VCaP (cell line): ENCODE results near the gene CRYGD.
"Not testable (repeated sequence)": the region's sequence is repeated elsewhere in the genome, so short reads cannot be mapped to it uniquely, and the experiment has no call there.

Experiments
- H3K27ac ChIP-seq: fragments of 450-650 bp; 2 replicates; pipeline ENCODE4 v1.5.1; 2017
- TF ChIP-seq, protein P1 (sequence below): fragments of 450-650 bp; conservative IDR thresholded peaks from 2 replicates; pipeline ENCODE4 v1.5.1; 2017; ENCODE audit warnings: mild to moderate bottlenecking, moderate library complexity

Gene CRYGD

DNA sequence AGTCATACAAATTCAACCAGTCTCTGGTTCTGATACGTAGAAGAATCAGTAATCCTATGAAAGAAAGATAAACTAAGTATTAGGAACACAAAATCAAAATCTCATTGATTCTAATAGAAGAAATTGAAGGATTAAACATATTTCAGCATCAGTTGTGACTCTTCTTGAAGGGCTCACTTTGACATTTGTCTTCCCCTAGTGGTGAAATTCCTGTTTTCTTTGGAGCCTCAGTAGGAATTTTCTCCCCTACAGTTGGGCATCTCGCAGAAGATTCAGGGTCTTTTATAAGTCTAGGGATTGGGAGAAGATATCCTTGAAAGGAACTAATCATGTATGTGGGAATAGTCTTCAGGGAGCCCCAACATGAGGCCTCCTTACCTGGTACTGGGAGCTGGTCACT is 24.5 kb upstream of the CRYGD start:
- TF ChIP-seq, protein P1, sequence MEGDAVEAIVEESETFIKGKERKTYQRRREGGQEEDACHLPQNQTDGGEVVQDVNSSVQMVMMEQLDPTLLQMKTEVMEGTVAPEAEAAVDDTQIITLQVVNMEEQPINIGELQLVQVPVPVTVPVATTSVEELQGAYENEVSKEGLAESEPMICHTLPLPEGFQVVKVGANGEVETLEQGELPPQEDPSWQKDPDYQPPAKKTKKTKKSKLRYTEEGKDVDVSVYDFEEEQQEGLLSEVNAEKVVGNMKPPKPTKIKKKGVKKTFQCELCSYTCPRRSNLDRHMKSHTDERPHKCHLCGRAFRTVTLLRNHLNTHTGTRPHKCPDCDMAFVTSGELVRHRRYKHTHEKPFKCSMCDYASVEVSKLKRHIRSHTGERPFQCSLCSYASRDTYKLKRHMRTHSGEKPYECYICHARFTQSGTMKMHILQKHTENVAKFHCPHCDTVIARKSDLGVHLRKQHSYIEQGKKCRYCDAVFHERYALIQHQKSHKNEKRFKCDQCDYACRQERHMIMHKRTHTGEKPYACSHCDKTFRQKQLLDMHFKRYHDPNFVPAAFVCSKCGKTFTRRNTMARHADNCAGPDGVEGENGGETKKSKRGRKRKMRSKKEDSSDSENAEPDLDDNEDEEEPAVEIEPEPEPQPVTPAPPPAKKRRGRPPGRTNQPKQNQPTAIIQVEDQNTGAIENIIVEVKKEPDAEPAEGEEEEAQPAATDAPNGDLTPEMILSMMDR: peak; percentile 38
- no peak overlapping the region for H3K27ac ChIP-seq

DNA sequence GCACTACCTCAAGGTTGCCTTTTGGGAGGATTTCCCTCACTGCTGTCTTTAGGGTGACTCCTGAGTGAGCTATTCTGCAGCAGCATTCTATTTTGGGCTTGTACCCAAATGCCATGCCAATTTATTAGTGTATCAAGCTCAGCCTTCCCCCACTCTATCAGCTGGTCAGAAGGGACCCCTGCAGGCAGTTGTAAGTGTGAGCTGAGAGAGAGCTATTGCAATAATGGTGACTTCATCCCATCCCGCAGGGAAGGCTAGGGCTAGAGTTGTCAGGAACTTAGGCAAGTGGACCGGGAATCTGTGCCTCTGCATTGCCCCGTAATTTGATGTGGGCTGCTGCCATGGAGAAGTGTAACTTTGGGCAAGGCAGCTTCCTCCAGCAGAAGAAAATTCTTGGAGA is 23.4 kb upstream of the CRYGD start:
- no peak overlapping the region for H3K27ac ChIP-seq
- TF ChIP-seq, protein P1: no peak

DNA sequence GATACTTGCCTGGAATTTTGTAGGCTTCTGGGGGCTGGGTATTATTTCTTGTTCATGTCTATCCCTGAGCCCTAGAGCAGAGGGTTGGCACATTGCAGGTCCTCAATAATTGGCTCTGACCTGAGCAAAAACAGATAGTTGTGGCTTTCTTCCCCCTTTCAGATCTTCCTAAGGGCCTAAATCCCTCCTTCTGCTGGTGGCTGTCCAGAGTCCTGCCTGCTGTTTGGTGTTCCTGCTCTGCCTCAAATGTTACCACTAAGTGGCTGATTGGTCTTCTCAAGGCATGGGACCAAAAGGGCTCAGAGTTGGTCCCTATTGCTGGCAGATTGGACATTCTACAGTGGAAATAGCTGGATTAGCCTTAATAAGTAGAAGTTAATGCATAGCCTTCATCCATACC is 22.7 kb upstream of the CRYGD start:
- TF ChIP-seq, protein P1: no peak

DNA sequence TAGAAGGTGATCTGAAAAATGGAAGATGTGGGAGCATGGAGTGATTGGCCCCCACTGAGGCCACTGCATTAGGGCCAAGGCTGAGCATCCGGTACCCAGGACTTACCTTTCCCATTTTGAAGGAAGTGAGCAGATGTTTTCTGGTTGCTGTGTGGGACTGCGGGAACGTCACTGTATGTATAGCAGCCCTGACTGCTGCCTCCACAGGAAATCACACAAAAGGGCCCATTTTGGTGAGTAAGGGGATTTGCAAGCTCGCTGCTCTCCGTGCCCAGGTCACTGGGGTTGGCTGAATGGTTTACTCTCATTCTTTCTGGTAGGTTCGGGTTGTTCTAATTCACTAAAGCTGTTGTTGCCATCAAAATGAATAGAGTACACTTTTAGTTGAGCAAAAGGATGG is 21.7 kb upstream of the CRYGD start, which contains the start of gene CRYGB:
TSS of gene CRYGB (minus strand) at position 153 of the 400 bp plus-strand sequence. CDS start at position 115, 38 bp downstream.
- TF ChIP-seq, protein P1: no peak
- H3K27ac ChIP-seq: no peak within 1 kb of the TSS

More for the DNA sequence above, 22.7 kb upstream of the CRYGD start:
- no peak overlapping the region for H3K27ac ChIP-seq

DNA sequence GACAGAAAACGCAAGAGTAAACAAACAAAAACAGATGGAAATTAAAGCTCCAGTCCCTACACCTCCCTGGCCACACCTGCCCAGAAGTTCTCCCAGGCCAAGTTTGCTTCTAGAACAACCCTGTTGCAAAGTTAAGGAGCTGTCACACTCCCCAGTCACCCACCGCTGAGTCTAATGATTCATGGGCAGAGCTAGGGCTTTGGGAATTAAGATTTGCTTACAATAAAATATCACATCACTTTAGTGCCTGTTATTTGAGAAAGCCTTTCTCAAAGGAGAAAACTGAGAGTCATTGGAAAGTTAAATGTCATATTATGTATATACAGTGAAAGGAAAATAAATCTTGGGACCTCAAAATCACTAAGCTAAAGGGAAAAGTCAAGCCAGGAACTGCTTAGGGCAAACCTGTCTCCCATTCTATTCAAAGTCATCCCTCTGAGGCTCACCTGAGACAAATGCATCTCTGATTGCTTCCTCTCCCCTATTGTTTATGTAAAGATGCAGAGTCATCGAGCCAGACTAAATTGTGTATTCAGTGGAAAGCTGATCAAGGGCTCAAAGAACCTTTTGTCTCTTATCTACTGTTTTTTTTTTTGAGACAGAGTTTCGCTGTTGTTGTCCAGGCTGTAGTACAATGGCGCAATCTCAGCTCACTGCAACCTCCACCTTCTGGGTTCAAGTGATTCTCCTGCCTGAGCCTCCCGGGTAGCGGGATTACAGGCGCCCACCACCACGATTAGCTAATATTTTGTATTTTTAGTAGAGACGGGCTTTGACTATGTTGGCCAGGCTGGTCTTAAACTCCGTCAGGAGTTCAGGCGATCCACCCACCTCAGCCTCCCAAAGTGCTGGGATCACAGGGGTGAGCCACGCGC is 18.8 kb upstream of the CRYGD start:
- TF ChIP-seq, protein P1: no peak
- peak overlapping the region; percentile 55 for H3K27ac ChIP-seq

DNA sequence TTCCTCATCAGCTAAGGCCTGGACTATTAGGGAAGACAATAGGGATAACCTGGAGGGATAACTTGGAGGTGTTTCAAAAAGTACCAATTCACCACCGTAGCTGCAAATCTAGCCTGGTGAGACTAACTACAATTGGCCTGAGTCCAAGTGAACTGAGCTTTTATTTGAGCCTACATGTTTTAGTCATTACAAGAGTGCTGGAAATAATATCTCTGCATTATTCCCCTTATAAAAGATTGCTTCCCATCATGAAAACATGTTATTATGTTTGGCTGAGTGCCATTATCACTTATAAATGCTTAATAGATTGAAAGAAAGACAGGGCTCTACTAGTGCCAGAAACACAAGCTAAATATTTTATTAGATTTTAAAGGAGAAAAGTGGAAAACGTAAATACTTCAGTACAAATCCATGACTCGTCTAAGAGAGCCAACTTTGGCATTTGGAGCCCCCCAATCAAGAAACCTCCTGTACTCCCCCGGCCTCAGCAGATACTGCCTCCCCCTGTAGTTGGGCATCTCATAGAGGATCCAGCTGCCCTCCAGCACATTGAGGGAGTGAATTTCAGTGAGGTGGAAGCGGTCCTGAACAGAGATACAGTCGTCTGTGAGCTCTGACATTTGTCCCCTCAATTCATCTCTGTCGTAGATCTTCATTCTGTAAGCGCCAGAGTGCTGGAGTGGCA is 18.1 kb upstream of the CRYGD start:
- H3K27ac ChIP-seq: peak overlapping the region; percentile 55

DNA sequence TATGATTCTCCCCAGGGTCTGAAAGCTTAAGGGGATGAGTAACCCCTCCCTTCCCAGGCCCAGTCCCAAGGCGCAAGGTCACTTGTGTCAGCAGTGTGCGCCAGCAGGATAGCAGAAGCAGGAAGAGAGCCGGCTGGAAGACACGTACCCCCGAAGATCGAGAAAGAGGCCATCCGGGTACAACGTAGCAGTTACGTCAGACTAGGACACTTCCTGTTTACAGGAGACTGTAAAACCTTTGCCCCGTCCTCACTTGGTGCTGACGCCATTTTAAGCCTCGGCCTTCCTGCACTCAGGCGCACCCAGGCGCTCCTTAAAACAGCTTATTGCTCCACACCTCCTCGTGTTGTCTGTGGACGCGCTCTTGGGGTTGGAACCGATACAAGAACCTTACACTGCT is 15.1 kb upstream of the CRYGD start:
- TF ChIP-seq, protein P1: no peak
- H3K27ac ChIP-seq: no peak overlapping the region

More for the DNA sequence above, 18.1 kb upstream of the CRYGD start:
- TF ChIP-seq, protein P1: no peak

DNA sequence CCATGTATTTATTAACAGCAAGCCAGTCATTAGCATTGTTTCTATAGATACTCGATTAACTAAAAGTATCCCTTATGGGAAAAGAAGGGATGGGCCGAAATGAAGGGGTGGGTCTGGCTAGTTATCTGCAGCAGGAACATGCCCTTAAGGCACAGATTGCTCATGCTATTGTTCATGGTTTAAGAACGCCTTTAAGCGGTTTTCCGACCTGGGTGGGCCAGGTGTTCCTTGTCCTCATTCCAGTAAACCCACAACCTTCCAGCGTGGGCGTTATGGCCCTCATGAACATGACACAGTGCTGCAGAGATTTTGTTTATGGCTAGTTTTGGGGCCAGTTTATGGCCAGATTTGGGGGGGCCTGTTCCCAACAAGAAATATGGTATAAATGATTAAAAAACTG is 14.0 kb upstream of the CRYGD start:
- not testable (repeated sequence) for H3K27ac ChIP-seq
